ENCODE results near the gene CNOT3.
"Not testable (repeated sequence)": the region's sequence is repeated elsewhere in the genome, so short reads cannot be mapped to it uniquely, and the experiment has no call there.

Gene CNOT3

DNA sequence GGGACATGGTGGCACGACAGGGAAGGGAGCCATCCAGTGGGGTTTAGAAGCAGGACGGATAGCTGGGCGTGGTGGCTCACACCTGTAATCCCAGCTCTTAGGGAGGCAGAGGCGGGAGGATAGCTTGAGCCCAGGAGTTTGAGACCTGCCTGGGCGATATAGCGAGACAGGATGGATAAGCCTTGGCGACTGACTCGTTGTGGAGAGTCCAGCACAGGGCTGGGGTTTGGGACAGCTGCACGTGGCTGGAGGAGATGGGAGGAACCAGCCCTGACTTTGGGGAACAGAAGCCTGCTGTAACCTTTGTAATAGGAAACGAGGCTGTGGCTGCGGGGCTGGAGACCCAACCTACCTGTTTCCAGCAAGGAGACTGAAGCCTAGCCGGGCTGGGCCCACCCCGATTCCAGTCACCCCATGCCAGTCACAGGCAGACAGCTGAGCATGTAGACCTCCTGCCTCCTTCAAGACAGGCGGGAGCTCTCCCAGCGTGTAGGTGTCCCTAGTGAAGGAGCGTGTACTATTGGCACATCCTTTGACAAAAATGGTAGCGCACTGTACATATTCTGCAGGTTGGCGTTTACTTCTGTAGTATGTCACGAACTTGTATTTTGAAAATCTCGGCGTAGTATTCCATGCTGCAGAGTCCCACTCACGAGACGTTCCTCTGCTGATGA is 13.9 kb downstream of the CNOT3 start:
- no peak for DNase-seq

DNA sequence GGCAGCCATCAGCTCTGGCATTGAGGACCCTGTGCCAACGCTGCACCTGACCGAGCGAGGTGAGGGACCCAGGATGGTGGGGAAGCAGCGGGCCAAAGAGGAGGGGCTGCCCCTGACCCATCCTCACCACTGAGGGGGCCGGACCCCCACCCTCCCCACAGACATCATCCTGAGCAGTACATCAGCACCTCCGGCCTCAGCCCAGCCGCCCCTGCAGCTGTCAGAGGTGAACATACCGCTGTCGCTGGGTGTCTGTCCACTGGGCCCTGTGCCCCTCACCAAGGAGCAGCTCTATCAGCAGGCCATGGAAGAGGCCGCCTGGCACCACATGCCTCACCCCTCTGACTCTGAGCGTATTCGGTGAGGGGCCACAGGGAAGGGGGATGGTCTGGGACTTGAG is 14.7 kb downstream of the CNOT3 start:
- no peak for DNase-seq

DNA sequence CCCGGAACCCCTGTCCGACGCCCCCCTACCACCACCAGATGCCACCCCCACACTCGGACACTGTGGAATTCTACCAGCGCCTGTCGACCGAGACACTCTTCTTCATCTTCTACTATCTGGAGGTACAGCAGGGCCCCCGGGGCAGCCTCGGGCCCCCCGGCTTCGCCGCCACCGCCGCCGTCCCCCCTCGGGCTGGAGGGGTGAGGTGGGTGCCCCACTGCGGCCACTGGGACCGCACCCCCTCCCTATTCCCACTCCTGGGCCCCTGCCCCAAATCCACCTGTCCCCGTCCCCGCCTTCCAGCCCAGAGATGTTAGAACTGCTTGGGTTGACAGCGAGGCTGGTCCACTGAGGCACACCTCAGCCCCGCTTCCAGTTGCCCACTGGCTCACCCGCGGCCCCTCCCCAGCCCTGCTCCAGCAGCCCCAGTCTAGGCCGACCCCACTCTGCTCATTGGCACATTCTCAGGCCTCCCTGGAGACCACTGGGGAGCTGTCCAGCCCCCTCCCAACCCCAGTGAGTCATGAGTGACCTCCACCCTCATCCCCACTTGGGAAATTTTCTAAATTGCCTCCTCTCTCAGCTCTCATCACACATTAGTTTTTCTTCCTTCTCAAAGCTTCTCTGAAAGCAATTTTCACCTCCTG is 15.4 kb downstream of the CNOT3 start:
- DNase-seq = peak; percentile 37

DNA sequence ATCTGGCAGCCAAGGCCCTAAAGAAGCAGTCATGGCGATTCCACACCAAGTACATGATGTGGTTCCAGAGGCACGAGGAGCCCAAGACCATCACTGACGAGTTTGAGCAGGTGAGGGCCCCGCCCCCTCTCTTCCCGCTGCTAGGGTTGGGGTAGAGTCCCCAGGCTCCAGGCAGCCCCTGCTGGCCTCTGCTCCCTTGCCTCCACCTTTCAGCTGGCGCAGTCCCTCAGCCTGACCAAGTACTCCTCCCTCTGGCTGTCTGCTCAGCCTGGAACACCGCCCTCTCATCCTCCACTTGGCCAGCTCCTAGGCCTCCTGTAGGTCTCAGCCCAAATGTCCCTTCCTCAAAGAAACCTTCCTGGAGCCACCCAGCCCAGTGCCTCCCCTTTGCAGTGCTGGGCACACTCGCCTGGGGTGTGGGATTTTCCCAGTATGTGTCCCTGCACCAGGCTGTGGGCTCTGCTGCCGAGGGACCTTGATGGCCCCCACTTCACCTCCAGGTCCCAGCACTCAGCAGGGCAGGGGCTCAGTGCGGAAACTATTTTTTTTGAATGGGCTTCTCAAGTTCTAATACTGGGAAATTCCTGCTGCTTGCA is 16.3 kb downstream of the CNOT3 start:
- no peak for DNase-seq

DNA sequence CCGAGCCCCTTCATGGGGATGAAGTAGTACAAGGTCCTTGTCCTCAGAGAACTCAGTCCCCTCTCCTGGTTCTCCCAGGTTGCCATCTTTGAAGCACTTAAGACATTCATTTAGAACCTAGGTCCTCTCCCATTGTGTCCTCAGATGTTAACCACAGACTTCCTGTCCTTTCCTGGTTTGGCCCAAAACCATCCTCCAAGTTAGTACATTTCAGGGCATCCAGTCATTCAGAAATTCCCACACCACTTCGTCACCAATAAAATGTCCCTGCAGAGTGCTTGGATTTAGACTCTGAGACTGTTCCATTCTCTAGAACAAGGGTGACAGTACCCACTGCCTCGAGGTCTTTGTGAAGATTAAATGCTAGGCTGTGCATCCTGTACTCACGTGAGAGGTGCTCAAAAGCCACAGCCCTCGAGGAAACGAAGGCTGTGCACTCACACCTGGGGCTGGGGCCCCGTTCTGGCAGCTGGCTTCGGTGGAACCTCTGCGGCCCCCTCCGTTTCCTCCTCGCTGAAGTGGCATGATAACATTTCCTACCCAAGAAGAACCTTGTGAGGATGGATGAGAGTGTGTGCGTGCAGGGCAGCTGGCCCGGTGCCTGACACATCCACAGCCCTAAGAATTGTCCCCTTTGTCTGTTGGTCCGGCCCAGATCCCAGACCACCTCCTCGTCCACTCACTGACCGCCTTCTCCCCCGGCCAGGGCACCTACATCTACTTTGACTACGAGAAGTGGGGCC is 17.2 kb downstream of the CNOT3 start:
- DNase-seq = peak; percentile 28

DNA sequence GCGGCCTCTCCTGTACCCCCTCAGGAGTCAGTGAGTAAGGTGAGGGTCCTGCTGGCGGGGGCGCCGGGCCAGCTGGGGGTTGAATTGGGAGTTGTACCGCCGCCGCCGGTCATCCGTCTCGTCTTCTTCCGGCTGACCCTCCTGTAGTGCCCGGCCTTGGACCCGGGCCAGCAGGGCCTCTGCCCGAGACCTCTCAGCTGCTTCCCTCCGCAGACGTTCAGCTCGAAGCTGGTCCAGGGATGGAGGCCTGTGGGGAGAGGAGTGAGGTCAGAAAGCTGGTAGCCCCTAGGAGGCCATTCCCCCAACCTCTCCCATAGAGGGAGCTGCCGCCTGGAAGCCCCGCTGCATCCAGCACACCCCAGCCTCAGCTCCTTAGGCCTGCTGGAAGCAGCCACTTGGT is 18.1 kb downstream of the CNOT3 start:
- no peak for DNase-seq

DNA sequence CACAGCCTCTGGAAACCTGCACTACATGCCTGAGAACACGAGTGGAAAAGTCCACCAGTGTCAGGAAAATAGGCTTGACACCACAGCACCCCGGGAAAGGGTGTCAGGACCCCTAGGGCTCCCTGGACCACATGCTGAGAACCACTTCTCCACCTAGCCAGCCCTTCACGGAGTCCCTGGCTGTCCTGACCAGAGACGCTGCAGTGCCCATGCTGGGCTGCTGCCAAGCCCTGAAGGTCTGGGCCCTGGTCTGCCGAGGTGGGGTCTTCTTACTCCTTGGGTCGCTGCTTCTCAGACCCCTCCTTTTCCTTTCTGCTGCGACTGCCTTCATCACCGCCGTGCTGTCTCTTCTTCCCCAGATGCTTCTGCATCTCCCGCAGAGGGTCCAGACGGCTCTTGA is 18.9 kb downstream of the CNOT3 start:
- DNase-seq = no peak

DNA sequence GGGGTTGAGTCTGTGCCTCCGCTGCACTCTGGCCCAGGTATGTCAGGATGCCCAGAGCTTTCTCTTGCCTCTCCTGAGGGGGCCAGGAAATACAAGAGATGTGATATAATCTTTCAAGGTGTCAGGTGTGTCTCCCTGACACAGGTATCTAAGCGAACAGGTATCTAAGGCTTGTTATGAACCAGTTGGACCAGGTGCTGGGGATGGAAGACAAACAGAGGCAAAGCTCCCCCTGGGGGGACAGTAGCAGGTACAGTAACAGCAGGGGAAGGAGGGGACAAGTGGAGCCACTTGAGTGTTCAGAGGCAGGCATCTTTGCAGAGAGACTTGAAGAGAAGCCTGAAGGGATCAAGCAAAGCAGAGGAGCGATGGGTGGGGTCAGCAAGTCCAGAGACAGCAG is 19.4 kb downstream of the CNOT3 start:
- no peak for DNase-seq

DNA sequence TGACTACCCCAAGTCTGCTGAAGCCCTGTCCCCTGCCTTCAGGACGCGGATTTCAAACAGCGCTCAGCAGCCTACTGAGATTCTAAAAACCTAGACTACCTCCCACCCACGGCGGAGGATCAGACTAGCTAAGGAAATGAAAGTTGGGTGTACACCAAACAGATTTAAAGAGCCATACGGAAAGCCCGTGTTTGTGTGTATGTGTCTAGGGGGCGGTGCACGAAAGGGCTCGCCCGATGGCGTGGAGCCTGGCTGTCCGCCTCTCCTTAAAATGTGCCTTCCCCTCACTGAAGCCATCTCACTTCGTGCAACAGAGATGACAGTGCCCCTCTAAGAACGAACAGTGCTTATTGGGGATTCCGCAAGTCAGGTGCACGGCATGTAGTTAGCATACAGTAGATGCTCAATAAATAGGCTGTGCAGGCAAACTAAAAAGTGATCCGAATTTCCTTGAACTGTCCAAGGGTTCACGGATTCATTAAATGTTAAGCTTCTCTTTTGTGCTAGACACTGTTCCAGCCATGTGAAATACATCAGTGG is 21.3 kb downstream of the CNOT3 start:
- no peak for DNase-seq

DNA sequence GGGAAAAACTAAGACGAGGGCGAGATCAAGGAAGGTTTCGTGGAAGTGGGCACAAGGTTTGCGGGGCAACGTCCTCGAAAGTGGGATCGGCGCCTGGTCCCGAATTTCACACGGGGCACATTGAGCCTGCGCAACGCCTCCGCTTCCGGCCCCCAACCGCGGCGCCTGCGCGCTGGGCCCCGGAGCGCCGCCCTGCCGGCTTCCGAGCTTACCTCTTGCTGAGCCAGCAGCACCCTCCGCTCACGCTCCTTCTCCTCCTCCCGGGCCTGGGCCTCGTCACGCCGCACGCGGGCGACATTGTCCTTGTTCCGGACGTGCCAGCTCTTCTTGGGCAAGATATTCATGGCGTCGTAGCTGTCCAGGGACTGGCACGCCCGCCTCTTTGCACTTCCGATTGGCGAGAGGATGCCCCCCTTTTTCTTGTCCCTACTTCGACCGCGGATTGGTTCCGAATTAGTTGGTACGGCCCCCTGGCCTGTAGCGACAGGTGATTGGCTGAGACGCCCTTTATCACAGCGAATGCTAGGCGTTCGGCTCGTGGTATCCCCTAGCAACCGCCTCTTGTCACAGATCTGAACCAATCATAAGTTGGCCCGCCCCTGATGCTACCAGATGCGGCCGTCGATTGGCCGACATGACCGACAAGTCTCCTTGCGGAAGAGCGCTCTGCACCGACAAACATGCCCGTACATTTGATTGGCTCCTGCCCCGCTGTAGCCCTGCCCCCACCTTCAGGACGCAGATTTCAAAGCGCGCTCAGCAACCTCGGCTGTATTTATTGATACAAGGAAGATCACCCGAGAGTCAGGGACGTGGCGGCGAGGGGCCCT is 22.0 kb downstream of the CNOT3 start, which contains the start of gene LENG1:
Gene LENG1 (minus strand): TSS at position 370 of the 830 bp plus-strand sequence. CDS start 26 bp downstream, at position 344.
- peak; percentile 100 for DNase-seq

DNA sequence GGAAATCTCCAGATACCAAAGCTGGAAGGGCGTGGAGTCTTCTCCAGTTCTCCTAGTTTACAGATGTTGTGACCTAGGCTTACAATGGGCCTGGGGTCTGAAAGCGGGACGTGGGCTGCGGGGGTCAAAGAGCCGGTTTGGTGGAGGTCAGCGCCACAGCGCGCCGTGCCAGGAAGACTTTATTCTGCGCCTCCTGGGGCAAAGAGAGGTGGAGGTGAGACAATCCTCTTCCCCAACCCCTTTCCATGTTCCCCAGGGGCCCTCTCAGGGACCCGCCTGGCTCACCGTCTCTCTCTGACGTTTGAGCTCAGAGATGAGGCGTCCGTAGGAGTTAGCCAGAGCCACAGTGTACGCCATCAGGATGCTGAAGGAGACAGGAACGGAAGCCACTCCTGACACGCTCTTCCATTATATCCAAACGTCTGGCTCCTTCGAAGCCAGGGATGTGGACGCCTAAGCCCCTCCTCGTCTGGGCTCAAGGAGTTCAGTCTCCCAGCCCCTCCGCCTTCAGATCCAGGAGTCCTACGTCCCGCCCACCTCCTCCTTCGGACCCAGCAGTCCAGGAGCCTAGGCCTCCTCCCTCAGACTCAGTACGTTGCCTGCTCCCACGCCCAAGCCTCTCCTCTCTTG is 22.7 kb downstream of the CNOT3 start:
- DNase-seq = no peak

DNA sequence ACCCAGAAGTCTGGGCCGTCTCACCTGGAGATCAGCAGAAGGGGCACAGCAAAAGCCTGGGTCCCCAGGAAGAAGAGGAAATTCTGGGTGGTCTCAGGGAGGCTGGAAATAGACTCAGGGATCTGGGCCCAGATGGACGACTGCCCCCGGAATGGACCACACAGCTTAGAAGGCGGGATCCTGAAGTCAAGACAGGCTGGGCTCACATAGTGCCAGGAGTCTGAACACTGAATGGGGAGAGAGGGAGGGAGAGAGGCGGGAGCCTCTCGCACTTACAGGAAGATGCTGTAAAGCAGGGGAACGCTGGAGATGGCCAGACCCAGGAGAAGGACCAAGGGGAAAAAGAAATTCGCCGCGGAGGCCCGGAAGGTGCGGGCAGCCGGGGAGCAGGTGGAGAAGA is 23.3 kb downstream of the CNOT3 start:
- DNase-seq = no peak

DNA sequence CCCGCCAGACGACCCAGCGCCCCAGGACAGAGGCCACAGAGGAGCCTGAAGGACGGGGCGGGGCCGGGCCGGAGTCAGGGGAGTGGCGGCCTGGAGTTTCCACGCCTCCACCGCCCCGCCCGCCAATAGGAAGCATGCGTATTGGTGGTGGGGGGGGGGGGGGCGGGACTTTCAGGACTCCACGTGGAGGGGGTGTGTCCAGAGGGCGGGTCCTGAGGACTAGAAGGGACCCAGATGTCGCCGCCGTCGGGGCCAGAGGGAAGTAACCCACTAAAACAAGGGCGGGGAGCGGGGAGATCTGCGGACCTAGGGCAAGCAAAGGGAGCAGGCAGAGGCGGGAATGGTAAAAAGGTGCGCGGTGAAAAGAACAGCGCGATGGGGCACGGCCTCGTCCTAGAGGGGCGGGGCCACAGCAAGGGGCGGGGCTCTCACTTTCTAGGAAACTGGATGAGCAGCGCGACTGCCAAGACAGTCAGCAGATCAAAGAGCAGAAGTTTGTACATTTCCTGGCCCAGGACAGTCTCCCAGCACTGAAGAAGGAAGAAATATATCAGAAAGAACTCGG is 24.8 kb downstream of the CNOT3 start:
- DNase-seq = peak; percentile 55

DNA sequence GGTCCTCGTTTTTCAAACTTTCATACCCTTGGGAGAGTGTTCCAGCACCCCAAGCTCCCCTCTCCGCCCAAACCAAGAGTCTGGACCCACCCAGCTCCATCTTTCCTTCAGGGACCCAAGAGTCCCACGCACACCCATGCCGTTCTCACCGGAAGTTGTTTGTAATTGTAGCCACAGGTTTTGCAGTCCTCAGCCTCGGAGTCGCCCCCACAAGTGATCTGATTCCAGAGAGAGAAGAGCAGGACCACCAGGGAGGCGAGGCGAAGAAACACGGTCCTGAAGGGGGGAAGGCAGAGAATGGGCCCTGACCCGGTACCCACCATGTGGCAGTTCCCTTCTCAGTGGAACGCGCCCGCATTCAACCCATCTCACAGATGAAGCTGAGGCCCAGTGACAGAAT is 25.3 kb downstream of the CNOT3 start:
- no peak for DNase-seq

DNA sequence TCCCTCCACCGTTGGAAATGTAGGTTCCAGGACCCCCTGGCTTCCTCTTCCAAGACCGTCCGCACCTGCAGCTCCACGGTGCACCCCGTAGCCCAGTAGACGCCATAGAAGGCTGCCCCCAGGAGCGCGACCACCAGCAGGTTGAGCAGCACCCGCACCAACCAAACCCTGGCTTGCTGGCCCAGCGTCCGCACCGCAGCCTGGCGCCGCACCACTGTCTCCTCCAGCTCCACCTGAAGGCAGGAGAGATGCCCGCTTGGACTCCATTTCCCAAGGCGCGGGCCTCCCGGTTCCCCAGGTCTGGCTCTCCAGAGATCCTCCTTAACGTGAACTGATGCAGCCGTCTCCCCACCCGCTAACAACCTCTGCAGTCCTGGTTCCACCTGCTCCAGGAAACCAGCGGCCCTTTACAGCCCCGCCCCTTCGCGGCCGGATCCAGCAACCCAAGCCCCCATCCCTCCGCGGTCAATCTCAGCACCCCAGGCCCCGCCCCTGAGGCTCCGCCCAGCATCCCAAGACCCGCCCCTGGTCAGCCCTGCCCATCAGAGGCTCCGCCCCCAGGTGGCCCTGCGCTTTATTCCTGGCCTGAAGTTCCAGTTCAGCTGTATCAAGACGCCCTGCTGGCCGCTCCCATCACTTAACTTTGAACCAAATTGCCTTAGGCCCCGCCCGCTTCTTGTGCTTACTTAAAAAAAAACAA is 27.0 kb downstream of the CNOT3 start:
- DNase-seq = peak; percentile 18

DNA sequence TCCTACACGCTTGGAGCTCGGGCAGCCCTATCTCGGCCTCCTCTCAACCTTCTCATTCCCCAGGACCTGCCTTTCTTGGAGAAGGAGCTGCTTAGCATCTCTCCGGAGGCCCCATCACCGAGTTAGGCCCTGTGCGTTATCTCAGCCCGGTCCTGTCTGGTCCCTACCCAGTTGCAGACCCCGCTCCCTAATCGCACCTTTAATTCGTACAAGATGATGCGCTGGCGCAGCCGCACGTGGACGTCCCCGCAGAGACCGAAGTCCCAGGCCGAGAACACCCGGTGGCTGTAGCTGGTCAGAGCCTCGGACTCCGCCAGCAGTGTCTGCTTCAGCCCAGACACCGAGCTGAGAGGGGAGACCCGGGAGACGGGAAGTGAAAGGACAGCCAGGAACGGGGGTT is 27.7 kb downstream of the CNOT3 start:
- DNase-seq = no peak

DNA sequence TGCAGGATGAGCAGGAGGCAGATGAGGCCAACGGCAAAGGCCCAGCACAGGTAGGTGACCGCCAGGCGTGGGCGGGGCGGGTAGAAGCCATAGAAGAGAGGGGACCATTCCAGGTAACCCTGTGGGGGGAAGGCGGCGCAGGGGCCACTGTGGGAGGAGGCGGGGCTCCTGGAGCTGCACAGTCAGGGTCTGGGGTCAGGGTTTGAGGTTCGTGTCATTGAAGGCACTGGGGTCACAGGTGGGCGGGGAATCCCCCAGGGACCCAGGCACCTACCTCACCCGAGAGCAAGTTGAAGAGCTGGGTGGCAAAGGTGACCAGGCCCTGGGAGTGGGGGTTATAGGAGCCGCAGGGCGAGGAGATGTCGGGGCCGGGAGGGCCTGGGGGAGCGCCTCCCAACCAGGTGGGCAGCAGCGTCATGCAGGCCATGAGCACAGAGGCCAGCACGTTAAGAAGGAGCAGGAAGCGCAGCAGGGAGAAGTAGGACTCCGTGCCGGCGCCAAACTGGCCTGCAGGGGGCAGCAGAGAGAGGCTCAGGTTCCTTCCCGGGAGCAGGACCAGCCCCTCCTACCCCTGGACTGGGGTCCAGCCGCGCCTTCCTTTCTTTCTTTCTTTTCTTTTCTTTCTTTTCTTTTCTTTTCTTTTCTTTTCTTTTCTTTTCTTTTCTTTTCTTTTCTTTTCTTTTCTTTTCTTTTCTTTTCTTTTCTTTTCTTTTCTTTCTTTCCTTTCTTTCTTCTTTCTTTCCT is 30.8 kb downstream of the CNOT3 start:
- DNase-seq = peak; percentile 82

DNA sequence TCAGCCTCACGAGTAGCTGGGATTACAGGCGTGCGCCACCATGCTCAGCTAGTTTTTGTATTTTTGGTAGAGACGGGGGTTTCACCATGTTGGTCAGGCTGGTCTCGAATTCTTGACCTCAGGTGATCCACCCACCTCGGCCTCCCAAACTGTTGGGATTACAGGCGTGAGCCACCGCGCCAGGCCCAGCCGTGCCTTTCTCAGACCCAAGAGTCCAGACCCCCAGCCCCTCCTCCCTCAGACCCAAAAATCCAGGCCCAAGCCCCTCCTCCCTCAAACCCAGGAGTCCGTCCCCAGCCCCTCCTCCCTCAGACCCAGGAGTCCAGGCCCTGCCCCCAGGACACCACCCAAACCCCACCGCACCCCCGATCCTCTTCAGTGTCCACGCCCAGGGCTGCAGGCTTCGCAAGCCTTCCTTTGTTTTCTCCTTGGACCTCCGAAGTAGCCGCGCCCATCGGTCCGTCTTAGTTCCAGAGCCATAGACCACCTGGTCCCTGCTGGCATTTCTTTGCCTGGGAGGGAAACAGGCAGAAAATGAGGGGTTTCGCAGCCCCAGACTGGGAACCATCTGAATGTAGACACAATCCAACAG is 31.7 kb downstream of the CNOT3 start:
- no peak for DNase-seq

DNA sequence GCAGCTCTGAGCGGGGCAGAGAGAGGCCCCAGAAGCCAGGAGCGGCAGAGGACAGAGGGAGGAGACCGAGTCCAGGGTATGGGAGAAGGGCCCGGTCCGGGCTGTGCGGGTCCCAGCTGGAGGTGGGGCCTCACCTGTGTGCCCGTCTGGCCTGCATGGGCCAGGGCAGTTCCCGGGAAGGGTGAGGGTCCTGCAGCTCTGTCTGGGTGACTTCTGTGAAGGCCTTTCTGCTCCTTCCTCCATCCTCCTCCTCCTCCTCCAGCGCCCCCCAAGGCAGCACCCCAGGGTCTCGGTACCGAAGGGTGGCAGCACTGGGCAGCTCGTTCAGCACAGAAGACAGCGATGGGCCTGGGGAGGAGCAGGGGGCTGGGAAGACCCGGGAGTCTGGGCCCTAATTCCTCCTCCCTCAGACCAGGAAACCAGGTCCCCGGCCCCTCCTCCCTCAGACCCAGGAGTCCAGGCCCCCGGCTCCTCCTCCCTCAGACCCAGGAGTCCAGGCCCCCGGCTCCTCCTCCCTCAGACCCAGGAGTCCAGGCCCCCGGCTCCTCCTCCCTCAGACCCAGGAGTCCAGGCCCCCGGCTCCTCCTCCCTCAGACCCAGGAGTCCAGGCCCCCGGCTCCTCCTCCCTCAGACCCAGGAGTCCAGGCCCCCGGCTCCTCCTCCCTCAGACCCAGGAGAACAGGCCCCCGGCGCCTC is 34.3 kb downstream of the CNOT3 start:
- DNase-seq = not testable (repeated sequence)
